ENCODE results near the gene THOC3.
"Not testable (repeated sequence)": the region's sequence is repeated elsewhere in the genome, so short reads cannot be mapped to it uniquely, and the experiment has no call there.

DNA sequence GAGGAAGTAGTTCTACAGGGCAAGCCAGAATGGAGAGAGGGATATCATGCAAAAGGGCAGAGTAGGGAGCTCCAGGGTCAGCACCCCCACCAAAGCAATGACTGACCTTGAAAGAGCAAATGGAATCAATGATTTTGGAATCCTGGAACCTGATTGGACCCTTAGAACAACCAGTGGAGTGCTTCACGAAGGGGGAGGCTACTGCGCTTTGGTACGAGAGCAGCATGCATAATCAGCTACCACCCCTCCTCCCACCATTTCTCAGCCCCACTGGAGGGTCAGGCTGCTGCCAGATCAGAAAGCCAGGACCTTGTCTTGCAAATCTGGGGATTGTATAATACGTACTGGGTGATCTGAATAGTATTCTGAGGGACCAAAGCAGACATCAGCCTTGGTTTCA, 43.0 kb upstream of the THOC3 start:
- TF ChIP-seq, protein P1, sequence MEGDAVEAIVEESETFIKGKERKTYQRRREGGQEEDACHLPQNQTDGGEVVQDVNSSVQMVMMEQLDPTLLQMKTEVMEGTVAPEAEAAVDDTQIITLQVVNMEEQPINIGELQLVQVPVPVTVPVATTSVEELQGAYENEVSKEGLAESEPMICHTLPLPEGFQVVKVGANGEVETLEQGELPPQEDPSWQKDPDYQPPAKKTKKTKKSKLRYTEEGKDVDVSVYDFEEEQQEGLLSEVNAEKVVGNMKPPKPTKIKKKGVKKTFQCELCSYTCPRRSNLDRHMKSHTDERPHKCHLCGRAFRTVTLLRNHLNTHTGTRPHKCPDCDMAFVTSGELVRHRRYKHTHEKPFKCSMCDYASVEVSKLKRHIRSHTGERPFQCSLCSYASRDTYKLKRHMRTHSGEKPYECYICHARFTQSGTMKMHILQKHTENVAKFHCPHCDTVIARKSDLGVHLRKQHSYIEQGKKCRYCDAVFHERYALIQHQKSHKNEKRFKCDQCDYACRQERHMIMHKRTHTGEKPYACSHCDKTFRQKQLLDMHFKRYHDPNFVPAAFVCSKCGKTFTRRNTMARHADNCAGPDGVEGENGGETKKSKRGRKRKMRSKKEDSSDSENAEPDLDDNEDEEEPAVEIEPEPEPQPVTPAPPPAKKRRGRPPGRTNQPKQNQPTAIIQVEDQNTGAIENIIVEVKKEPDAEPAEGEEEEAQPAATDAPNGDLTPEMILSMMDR (IDR thresholded peaks at IDR 0.05): not testable (repeated sequence)
- not testable (repeated sequence) for TF ChIP-seq POLR2AphosphoS5 (IDR thresholded peaks at IDR 0.05; ENCODE audit: insufficient read depth in 1 of 2, low read depth in 1 of 2); POLR2A (IDR thresholded peaks at IDR 0.05)

Data from vagina (tissue), 2 donors.